ENCODE data around the gene PDE9A. TPM values are rescaled to one million over a fixed set of nuclear protein-coding genes. Genes with fewer than 3 reads are reported as not detected.
A peak's percentile ranks its signal among the peaks of the same experiment; 100 is the strongest.

Gene PDE9A
- total and polyA plus RNA-seq, 8 donors, result 1.2 to 14.4 (median 5.0) TPM

DNA sequence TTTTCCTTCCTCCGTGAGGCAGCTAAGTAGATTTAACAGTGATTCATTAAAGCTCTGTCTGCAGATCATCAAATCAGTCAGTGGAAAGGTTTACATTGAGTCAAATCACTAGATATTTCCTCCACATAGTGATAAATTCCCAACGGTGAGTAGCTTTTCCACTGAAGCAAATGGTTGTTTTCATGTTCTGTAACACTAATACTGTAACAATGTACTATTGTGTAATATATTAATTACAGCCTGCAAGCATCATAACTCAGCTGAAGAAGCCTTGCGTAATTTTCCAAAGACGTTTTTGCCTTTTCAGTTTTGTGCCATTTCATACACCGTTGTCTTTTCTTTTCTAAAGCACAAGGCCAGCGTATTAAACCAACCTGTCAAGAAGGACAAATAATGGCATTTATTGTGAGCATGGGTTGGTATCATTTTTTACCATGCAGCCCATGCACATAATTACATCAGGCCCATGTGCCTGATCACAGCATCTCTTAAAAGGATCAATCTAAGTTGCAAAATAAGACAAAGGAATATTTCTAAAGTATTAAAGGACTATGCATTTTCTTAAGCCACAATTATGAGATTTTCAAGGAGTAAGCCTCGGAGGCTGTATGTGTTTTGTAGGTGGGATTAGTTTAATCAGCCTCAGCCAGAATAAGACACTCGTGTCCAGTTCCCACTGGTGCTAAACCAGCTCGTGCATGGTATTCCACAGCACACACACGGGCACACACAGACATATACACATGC is 16.7 kb upstream of the PDE9A start:
- WGBS, 2 donors, result 29 to 40% methylated on average over 10 of the region's 10 CpGs
- Histone ChIP-seq H3K4me3 (no peak overlapping the region), H3K9me3 (no peaks in the 10 kb centered on the region), H3K27me3 (no peaks in the 10 kb centered on the region), H3K36me3 (no peaks in the 10 kb centered on the region), H3K4me1 (peaks cover 0 to 12% (median 10%) of the 10 kb centered on the region in 3 donors), H3K27ac (peak overlapping the region in 1 of 4 donors; percentile 22)
- peak in 3 of 4 donors; percentile 20 to 51 (median 44) for ATAC-seq
- no peak for FAIRE-seq
- TF ChIP-seq, protein P1, sequence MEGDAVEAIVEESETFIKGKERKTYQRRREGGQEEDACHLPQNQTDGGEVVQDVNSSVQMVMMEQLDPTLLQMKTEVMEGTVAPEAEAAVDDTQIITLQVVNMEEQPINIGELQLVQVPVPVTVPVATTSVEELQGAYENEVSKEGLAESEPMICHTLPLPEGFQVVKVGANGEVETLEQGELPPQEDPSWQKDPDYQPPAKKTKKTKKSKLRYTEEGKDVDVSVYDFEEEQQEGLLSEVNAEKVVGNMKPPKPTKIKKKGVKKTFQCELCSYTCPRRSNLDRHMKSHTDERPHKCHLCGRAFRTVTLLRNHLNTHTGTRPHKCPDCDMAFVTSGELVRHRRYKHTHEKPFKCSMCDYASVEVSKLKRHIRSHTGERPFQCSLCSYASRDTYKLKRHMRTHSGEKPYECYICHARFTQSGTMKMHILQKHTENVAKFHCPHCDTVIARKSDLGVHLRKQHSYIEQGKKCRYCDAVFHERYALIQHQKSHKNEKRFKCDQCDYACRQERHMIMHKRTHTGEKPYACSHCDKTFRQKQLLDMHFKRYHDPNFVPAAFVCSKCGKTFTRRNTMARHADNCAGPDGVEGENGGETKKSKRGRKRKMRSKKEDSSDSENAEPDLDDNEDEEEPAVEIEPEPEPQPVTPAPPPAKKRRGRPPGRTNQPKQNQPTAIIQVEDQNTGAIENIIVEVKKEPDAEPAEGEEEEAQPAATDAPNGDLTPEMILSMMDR (IDR thresholded peaks at IDR 0.05), result no peak
- intact Hi-C loops (cut with DNase I), result no loop called here
- no peak for DNase-seq

DNA sequence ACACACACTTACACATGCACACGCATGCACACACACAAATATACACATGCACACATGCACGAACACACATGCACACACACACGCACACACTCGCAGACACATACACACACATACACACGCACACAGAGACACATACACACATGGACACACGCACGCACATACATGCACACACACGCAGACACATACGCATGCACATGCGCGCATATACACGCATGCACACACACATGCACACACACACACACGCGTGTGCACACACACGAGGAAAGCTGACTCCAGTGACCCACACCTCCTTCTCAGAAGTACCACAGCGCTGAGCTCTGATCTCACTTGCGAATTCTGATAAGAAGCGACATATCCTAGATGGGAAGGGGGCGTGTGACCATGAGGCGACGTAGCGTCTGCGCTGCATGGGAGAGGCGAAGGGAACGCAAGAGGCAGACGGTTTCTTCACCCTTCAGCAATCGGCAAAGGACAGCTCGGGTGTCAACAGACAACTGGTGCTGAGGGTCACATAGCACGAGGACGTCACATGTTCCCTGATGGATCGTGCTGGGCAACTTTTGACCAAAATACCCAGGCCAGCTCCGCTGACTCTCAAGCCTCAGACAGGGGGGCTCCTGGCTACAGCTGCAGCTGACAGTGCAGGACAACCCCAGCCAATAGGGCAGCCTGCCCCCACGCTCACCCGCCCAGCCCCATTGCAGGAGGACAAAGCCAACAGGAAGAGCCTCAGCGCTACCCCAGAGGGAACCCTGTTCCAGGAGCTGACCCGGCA is 16.0 kb upstream of the PDE9A start:
- Histone ChIP-seq H3K4me3 (no peak overlapping the region), H3K36me3 (no peaks in the 10 kb centered on the region), H3K27ac (no peak overlapping the region), H3K9me3 (no peaks in the 10 kb centered on the region), H3K27me3 (no peaks in the 10 kb centered on the region), H3K4me1 (peaks cover 0 to 12% (median 10%) of the 10 kb centered on the region in 3 donors)
- 75 to 86% methylated on average over 36 of the region's 36 CpGs for WGBS, 2 donors
- FAIRE-seq, result no peak
- peak in 1 of 6 donors; percentile 42 for DNase-seq
- TF ChIP-seq, protein P1 (IDR thresholded peaks at IDR 0.05), result no peak
- intact Hi-C loops (cut with DNase I), result no loop called here
- ATAC-seq, result no peak

DNA sequence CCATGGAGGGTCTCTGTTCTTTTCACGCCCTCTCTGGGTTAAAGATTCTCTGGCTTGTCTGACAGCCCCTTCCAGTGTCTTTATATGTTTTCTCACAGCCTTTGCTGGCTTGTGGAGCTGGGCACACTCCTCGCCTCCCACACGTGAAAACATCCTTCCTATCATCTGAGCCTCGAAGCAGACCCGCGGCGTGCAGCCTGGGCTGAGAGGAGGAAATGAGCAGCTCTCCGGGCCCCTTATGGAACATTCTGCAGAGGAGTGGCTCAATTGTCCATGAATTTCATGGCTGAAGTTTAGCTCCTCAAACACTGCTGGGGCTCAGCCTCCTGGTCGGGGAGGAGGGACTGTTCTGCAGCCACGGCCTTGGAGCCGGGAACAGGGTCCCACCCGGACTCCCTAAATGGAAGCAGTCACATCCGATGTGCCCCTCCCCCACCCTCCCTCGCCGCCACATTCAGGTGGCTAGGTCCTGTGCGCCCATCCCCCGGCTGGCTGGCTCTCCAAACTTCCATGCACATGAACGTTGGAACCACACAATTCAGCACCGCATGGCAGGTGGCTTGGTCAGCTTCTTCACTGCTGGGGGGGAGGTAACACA is 15.1 kb upstream of the PDE9A start:
- H3K36me3 ChIP-seq, result no peaks in the 10 kb centered on the region
- ATAC-seq, result no peak
- 43 to 48% methylated on average over 19 of the region's 19 CpGs for WGBS, 2 donors
- no peaks in the 10 kb centered on the region for H3K9me3 ChIP-seq
- H3K4me1 ChIP-seq, result peaks cover 0 to 12% (median 10%) of the 10 kb centered on the region in 3 donors
- FAIRE-seq, result no peak
- no peaks in the 10 kb centered on the region for H3K27me3 ChIP-seq
- intact Hi-C loops (cut with DNase I), result no loop called here
- TF ChIP-seq, protein P1 (IDR thresholded peaks at IDR 0.05), result no peak
- H3K4me3 ChIP-seq, result no peak overlapping the region
- peak in 1 of 6 donors; percentile 35 for DNase-seq
- no peak overlapping the region for H3K27ac ChIP-seq

DNA sequence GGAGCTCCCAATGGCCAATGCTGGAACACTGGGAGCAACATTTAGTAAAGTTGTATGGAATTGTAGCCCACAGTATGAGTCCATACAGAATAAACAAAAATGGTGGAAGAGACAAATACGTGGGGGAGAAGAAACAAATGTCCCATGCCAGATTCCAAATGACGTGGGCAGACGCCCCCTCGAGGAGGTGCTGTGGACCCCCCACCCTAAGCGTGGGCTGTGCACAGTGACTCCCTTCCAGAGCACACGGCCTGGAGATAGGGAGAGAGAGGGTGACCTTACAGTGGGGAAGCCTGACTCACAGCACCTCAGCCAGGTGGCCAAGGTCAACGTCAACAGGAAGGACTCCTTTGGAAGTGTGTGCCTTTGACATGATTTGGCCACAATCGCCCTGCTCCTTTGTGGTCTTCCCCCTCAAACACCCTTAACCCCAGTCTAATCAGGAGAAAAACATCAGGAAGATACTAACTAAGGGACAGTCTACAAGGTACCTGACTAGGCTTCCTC is 13.7 kb upstream of the PDE9A start:
- DNase-seq (peak in 1 of 6 donors; percentile 30), FAIRE-seq (no peak), ATAC-seq (peak; percentile 46 to 66 (median 48))
- intact Hi-C loops (cut with DNase I), result no loop called here
- 61 to 63% methylated on average over 8 of the region's 8 CpGs for WGBS, 2 donors
- TF ChIP-seq, protein P1 (IDR thresholded peaks at IDR 0.05), result no peak
- Histone ChIP-seq H3K27me3 (no peaks in the 10 kb centered on the region), H3K36me3 (no peaks in the 10 kb centered on the region), H3K27ac (peak overlapping the region in 1 of 4 donors; percentile 48), H3K4me3 (no peak overlapping the region), H3K4me1 (peaks cover 0 to 12% (median 10%) of the 10 kb centered on the region in 3 donors), H3K9me3 (no peaks in the 10 kb centered on the region)

All from pancreas (tissue), 10 donors.